Measurements from ENCODE around the gene MED13L.

The MED13L gene

DNA sequence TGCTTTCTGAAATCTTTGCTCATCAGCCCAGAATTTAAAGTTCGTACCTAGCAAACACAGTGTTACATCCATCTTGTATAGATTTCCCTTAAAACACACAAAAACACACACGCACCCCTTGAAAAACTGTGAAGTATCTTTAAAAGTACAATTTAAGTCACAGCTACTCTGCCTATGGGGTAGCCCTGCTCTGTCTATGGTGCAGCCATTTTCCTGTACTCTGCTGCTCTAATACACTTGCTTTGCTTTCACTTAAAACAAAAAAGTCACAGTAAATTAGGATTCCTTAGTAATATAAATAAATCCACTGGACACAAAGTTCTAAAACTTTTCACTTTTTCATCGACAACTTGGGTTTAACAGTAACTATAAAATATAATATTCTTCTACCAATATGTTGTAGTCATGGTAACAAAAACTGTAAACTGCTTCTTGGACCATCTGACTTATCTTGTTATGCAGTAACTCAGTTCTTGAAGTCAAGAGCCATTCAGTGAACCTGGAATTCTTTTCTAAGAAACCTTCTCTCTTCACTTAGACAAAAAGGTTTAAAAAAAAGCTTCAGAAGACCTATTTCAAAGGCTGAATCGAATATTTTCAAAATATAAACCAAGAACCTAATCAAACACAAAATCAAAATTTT is 63.5 kb downstream of the MED13L start:
- no peak for DNase-seq (ENCODE audit: low read depth, low spot score)

DNA sequence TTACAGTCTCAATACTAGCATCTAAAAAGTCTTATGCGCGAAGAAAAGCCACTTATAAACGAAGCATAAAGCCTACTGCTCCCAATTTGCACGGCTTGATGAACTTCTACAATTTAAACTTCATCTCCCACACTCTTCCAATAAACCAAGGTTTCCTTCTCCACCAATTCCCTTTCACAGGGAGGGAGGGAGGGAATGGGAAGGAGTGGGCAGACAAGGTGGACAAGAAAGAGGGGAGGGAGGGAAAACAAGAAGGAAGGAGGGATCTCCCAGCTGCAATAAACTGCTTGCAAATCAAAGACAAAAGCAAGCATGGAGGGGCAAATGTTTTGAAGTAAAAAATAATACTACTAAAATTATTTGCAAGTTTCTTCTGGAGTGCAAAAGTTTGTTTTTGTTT is 64.5 kb downstream of the MED13L start:
- DNase-seq (ENCODE audit: low read depth, low spot score): no peak

DNA sequence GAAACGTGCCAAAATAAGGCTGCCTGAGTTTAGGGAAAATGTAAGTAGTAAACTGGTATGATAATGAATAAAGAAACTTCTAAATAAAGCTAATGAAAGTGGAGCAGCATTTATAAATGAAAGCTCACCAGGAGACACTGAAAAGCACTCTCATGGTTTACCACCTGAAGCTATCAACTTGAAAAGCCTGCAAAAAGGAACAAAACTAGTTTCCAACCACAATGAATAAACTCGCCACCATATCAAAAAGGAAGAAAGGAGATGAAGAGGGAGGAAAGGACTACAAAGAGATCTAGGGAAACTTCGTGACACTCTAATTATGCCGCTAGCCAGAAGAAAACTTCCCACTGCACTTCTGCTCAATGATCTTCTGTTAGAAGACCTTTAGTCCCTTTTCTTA is 66.7 kb downstream of the MED13L start:
- no peak for DNase-seq (ENCODE audit: low read depth, low spot score)

DNA sequence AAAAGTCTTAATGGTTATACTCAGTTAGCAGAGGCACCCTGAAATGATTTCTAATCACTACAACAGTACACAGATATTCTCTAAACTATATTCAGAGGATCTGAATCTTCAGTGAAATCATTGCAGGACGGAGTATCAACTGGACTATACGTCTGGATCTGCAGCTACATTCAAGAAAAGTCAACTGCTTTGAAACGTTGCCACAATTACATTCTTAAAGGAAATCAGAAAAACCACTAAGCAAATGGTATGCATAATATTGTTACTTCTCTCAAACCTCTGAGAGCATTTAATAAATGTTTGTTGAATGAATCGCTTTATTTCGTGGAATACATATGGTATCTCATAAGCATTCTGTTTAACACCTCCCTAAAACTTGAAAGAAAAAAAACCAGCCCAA is 67.4 kb downstream of the MED13L start:
- DNase-seq (ENCODE audit: low read depth, low spot score): no peak

DNA sequence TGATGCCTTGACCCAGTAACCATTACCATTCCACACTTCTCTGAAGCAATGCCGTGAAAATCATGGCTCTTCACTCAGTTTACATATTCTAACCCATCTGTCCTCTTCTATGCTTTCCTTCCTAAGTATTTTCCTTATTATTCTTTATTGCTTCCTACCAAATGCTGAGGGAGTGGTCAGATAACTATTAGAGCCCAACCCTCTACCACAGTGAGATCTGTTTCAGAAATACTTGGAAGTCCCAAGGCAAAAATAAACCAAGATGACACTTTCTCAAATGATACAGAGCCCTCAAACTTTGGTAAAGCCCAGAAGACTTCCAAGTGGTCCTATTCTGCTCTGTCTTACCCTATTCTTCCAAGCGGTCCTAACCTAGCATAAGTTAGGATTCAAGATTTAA is 68.0 kb downstream of the MED13L start:
- no peak for DNase-seq (ENCODE audit: low read depth, low spot score)

DNA sequence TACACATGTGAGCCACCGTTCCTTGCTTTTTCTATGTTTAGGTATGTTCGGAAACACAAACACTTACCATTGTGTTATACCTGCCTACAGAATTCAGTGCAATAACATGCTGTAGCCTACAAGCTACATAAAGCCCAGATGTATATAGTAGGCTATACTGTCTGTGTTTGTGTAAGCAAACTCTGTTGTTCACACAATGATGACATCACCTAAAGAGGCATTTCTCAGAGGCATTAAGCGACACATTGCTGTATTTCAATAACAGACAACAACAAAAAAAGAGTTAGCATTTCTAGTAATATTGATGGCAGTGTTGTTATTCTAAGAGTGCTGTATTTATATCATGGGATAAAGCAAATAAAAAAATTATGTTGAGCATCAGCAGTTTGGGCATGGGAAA is 70.2 kb downstream of the MED13L start:
- no peak for DNase-seq (ENCODE audit: low read depth, low spot score)

DNA sequence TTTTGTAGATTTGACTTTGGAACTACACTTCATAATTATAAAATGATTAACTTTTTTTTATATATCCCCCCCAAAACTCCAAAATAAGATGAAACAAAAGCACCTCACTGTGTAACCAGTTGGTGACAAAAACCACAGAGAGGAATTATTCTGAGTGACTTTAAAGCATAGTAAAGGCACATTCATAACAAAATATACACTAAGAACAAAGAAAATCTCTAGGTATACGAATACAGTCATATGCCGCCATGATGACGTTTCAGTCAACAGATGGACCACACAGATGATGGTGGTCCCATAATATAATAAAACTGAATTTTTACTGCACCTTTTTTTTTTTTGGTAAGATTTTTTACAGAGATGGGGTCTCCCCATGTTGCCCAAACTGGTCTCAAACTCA is 70.7 kb downstream of the MED13L start:
- no peak for DNase-seq (ENCODE audit: low read depth, low spot score)

DNA sequence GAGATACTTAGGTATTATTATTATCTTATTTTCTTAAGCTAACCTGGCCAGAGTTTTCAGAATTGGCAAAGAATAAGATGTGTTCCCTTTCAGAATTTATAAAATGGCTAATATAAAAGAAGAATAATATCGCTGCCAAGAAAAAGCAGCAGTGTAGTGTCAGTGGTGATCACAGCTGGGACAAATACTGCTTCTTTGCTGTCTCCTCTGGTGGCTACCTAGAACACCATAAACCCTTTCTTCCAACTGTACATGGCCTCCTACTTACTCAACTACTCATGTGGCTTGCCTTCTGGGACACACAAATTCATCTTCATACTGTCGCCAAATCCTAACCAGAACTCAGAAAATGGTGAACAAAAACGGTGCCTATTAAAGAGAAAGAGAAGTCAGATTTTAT is 72.7 kb downstream of the MED13L start:
- DNase-seq (ENCODE audit: low read depth, low spot score): no peak

DNA sequence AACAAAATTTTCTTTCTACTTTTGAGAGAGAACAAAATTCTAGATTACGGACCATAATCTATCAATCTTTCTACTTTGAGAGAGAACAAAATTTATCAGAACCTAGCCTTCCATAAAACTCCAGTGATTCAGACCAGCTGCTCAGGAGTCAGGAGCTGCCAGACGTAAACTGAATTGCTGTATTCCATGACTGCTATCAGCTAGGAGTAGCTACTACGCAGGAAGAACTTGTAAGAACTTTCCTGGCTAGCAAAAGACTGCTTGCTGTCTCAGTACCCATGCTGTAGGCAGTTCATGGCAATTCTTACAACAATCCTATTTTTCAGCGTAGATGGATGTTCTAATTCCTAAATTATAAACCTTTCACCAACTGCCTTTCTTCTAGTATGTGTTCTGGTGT is 73.3 kb downstream of the MED13L start:
- no peak for DNase-seq (ENCODE audit: low read depth, low spot score)

DNA sequence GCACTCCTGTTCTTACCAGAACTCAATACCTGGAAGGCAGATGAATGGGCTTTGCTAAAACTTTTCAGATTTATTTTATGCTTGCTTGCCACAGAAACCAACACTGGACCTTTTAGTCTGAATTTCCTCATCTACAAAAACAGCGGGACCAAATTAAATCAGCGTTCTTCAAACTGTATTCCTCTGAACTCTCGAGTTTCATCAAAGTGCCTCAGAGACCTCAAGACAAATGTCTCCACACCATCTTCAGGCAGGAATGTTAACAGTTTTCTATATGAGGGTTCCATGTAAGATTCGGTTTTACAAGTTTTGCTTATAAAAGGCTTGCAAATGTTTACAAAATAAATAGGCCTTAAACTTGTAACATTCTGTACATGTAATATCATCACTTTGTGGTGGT is 74.6 kb downstream of the MED13L start:
- DNase-seq (ENCODE audit: low read depth, low spot score): no peak

DNA sequence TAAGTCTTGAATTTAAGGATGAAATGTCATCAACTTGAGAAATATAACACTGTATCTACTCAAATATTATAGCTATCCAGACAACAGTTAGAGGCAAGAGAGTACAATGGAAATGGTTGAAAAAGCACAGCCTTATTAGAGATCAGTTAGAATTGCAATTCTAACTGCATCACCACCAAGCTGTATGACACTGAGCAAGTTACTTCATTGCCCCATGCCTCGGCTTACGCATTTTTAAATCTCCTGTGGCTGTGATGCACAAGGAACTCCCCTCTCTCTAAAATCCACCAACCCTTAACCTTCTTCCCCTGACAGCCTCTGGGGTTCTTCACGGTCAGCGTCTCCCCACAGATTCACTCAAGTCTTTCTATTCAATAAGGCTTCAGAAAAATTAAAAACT is 75.1 kb downstream of the MED13L start:
- DNase-seq (ENCODE audit: low read depth, low spot score): no peak

DNA sequence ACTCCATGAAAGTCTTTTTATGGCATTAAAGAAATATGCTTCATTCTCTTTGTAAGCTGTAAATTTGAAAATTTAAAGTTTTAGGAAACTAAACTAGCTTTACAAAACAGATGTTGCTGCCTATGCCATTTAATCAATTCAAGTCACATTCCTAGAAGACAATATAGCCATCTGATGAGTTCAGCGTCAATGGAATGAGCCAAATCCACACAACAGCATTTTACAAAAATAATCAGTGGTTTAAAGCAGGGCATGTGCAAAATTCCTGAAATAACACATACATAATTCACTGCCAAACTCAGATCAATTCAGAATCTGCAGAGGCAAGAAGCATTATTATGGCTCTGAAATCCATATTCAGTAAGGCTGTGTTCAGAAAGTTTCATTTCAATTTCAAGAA is 75.6 kb downstream of the MED13L start:
- DNase-seq (ENCODE audit: low read depth, low spot score): no peak

DNA sequence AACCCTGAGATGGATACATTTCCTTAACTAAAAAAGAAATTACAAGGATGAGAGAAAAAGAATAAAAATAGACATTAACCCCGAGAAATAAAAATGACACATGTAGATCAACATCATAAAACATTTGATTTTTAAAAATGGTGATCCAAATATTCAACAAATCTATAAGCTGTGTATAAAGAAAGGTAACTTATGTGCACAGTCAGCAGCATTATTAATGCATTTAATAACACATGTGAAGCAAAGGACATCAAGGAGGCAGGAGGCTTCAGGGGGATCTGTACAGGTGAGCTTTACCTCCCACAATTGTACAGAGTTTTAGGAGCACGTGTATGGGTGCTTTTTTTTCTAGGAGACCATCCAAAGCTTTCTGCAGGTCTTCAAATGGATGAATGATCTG is 76.1 kb downstream of the MED13L start:
- DNase-seq (ENCODE audit: low read depth, low spot score): no peak

DNA sequence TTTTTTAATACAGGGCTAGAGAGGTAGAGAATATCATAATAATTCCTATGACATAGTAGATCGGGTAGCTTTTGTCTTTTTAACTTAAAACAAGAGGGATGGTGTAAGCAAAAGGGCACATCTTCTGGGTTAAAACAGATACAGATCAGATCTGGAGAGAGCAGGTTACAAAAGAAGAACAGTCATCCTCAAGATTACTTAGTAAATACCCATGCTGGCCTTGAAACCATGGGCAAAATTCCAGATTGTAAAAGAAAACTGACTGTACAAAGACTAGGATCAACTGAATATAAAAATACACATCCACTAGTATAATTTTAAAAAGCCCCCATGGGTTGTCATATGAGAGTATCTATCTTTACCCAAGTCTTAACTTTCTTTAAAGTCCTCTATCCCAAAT is 76.7 kb downstream of the MED13L start:
- DNase-seq (ENCODE audit: low read depth, low spot score): no peak

DNA sequence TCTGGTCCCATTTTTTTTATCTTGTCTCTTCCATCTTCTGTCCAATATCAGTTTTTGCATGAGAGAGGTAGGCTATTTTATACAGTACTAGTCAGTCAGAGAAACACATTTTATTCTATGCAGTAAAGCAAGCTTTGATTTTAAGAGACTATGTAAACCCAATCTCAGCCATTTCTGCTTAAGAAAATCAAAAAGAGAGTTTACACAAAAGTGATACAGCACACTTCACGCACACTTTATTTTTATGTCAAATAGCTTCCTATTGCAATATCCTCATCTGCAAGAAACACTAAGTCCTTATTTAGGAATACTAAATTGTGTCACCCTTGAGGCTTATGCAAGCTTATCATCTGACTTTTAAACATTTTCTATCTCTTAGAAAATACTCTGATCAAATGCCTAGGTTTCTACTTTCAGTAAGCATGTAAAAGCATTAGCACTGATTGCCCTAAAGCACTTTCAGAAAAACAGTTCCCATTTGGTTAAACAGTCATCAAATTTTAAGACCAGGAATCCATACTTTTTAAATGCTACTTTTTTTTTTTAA is 78.3 kb downstream of the MED13L start:
- no peak for DNase-seq (ENCODE audit: low read depth, low spot score)

DNA sequence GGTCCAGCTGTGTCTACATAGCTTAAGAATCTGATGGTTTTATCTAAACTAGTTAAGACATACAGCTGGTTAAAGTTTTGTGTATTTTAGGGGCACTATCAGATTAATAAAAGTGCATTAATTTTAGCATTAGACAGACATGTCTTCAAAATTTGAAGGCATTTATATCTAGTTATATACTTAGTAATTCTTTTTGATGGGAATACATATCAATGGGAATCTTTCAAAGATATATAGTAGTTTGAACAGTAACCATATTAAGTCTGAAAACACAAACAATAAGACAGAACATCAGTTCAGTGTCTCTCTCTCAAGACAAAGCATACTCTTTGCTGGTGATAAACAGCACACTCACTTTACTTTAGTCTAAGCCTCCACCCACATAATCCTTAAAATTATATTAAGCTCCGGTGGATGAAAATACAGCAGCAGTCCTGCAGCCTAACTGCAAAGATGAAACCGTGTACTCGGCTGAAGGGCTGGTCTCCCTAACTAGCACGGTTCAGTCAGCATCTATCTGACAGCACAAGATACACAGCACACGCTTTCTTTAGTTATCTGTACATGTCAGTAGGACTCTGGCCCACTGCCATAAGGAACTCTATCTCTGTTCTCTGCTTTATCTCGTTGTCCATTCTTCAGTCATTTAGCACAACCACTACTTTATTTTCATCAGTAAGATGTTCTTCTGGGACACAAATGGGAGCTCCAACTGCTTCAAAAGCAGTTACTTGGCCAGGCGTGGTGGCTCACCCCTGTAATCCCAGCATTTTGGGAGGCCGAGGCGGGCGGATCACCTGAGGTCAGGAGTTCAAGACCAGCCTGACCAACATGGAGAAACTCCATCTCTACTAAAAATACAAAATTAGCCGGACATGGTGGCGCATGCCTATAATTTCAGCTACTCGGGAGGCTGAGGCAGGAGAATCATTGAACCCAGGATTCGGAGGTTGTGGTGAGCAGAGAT is 80.5 kb downstream of the MED13L start:
- DNase-seq (ENCODE audit: low read depth, low spot score): no peak

DNA sequence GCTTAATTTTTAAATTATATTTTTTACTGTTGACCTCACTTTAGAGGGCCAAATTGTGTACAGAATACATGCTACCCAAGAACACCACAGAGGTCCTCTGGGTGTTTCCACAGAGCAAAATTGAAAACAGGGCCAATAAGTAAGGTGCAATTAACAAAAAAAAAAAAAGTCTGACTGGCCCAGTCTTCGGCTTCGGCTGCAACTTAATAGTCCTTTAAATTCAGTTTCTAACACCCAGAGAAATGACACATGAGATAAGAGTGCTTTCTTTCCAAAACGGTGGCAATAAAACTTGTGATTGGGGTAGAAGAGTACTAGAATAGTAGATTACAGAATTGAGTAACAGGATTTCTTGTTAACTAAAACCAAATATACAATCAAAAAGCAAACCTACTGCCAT is 81.3 kb downstream of the MED13L start:
- DNase-seq (ENCODE audit: low read depth, low spot score): no peak

DNA sequence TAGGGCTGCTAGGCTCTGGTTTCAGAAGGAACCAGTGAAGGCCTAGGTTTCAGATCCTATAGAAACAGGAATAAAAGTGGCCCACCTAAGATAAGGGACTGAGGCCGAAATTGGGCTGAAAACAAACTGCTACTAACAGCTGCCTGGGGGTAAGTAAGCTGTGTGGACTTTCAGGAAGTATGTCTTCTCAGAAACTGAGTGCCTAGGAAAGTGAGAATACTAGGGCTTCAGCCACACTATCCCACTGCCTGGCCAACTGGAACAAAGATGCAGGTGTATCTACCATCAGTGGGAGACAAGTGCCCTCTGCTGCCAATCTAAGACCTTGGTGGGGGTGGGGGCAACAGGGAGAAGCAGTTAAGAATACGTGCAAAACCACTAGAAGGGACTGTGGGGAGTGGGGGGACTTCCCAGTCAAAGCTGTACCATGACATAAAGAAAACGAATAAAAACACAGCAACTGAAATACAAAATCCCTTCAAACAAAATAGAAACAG is 82.5 kb downstream of the MED13L start:
- DNase-seq (ENCODE audit: low read depth, low spot score): no peak

DNA sequence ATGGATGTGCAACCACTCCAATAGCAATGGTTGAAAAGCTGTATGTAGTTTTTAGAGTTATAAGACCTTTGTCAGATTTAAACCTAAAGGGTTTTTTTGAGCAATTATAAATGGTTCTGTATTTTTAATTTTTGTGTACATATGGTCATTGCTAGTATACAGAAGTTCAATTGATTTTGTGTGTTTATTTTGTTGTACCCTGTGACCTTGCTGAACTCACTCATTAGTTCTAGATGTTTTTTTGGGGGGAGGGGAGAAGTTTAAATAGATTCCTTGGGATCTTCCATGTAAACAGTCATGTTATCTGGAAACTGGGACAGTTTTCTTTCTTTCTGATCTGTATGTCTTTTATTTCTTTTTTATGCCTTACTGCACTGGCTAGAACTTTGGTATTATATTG is 87.8 kb downstream of the MED13L start:
- DNase-seq (ENCODE audit: low read depth, low spot score): no peak

DNA sequence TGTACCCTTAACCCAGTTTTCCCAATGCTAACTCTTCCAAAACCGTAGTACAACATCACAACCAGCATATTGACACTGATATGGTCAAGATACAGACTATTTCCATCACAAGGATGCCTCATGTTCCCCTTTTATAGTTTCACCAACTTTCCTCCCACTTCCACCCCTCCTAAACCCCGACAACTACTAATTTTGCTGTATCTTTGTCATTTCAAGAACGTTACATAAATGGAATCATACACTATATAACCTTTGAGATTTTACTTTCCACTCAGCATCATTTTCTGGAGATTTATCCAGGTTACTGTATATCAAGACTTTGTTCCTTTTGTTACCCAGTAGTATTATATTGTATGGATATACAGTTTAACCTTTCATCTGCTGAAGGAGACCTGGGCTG is 88.9 kb downstream of the MED13L start:
- DNase-seq (ENCODE audit: low read depth, low spot score): no peak

DNA sequence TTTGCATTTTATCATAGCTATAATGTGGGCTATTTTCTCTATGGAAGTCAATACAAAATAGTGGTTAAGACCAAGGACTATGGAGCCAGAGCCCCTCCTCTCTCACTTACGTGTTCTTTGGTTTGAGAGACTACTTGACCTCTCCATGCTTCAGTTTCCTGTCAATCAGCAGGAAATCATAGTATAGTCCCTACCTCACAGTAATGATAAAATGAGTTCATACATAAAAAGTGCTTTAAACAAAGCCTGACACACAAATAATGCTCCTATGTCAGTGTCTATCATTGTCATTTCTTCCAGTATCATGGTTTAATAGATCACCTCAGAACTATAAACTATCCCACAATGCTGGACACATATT is 90.4 kb downstream of the MED13L start:
- DNase-seq (ENCODE audit: low read depth, low spot score): no peak

DNA sequence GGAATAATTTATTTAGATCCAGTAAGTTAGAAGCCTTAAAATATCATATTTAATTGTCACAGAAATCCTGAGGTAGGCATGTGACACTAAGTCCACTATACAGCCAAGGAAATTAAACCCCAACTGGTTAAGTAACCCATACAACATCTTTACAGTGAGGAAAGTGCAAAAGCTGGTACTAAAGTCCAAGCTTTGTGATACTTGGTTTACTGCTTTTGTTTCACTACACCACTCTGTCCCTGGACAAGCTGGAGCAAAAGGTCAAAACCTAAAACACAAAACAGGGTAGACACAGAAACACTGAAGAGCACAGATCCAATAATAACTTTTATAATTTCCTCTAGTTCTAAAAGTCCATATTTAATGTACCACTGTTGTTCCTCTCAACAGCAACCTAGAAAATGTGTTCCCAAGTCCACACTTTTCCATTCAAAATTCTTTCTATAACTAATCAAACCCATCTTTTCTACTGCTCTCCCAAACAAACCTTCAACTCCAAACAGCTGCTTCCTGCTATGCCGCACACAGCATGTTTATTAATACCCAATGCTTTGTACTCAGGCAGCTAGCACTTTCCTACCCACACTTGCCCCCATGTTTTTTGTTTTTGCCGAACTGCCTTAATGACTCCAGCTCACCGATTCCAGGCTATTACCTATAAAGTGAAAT is 90.9 kb downstream of the MED13L start:
- DNase-seq (ENCODE audit: low read depth, low spot score): no peak

Measured in iPS DF 19.7 (cell line).